Right lobe of liver (tissue), 6 donors: Measurements from ENCODE around the gene XPOT. TPM values are rescaled to one million over a fixed set of nuclear protein-coding genes. Genes with fewer than 3 reads are reported as not detected.

ENCODE experiments used
- ATAC-seq, 4 donors: fragments of 200-7000 bp; cut with Tn5 transposase; one replicate each; pipeline ENCODE4 v1.9.1; 2020; ENCODE audit warnings: mild to moderate bottlenecking in 4 of 4, moderate library complexity in 4 of 4
- DNase-seq, 3 donors: peaks; one replicate each; pipeline ENCODE4 v3.0.0-alpha.2; 2020
- H3K27ac ChIP-seq, 3 donors: fragments of 200-600 bp; one replicate each; pipeline ENCODE4 v1.8.0; 2022
- H3K27me3 ChIP-seq, 2 donors: fragments of 200-600 bp; one replicate each; pipeline ENCODE4 v1.8.0; 2022
- H3K36me3 ChIP-seq, 4 donors: fragments of 200-600 bp; sonication (generic) in 1 of 4; one replicate each; pipeline versions ENCODE4 v1.5.1 to v1.8.0; 2017 to 2022; ENCODE audit warnings: control low read depth in 1 of 4
- H3K4me1 ChIP-seq, 4 donors: fragments of 200-600 bp; sonication (generic) in 1 of 4; one replicate each; pipeline versions ENCODE4 v1.5.1 to v1.8.0; 2017 to 2022; ENCODE audit warnings: control low read depth in 1 of 4
- H3K4me3 ChIP-seq, 3 donors: fragments of 200-600 bp; one replicate each; pipeline ENCODE4 v1.8.0; 2022
- H3K9me3 ChIP-seq, 4 donors: fragments of 200-600 bp; sonication (generic) in 1 of 4; one replicate each; pipeline versions ENCODE4 v1.5.1 to v1.8.0; 2017 to 2022; ENCODE audit warnings: control low read depth in 1 of 4
- POLR2A ChIP-seq: fragments of 450-650 bp; IDR thresholded peaks from one replicate; pipeline ENCODE4 v1.6.1; 2017; ENCODE audit warnings: antibody characterized with exemption, mild to moderate bottlenecking
- WGBS: methylation state at CpG from one replicate; pipeline ENCODE4 v1.1.6; 2018; ENCODE audit warnings: low coverage, low lambda C conversion rate; ENCODE audit not compliant: insufficient coverage; ENCODE audit errors: missing lambda C conversion rate; 5-methylcytosine and 5-hydroxymethylcytosine counted together
- intact Hi-C, 2 donors: fragments of 100-400 bp; cut with DNase I; formaldehyde crosslinking; loops; one replicate each; pipeline versions ENCODE4 v1.11.2 to v1.14.1; 2022
- total RNA-seq, 6 experiments: library from RNA; depleted of rRNA in 2 of 6; stranded (reverse); fragments of >200 nt in 2 of 6; fragmentation: NEBNext Ultra II Directional in 3 of 6; extraction: Animal tissue kit (Norgen Biotek cat#: 25700) in 3 of 6; gene quantifications; one replicate each; pipeline versions ENCODE4 v1.1.0 to v1.2.4, GENCODE V29; 2016 to 2023
- TF ChIP-seq, protein P1 (sequence below), 4 donors: fragments of 200-600 bp in 3 of 4; fragments of 450-650 bp in 1 of 4; IDR thresholded peaks; one replicate each; pipeline versions ENCODE4 v1.5.1 to v1.8.0; 2016 to 2022; ENCODE audit warnings: antibody characterized with exemption in 4 of 4, mild to moderate bottlenecking in 2 of 4
- donor health status: DM: no; HTN: yes; CAD: no.
- donor health status: DM: no; HTN: no; CAD: no.
- donor health status: DM: no; HTN: no; CAD: no.
- donor health status: DM: no; HTN: yes; CAD: no.
- donor health status: DM: no; HTN: yes; CAD: no.

XPOT gene
- total RNA-seq, 6 experiments from 2014 or later, result 27.3 to 43.9 (median 34.0) TPM

DNA sequence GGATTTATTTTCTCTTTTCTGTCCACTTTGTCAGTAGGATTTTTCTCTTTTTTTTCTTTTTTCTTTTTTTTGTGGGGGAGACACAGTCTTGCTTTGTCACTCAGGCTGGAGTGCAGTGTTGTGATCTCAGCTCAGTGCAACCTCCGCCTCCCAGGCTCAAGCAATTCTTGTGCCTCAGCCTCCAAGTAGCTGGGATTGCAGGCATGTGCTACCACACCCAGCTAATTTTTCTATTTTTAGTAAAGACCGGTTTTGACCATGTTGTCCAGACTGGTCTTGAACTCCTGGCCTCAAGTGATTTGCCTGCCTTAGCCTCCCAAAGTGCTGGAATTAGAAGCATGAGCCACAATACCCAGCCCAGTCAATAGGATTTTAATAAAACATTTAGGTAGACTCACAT is 26.7 kb downstream of the XPOT start:
- Histone ChIP-seq H3K36me3 (peaks cover 3 to 98% (median 37%) of the 10 kb centered on the region in 4 donors), H3K4me3 (no peak overlapping the region), H3K9me3 (no peaks in the 10 kb centered on the region), H3K27me3 (no peaks in the 10 kb centered on the region), H3K27ac (no peak overlapping the region), H3K4me1 (no peaks in the 10 kb centered on the region)
- no peak for ATAC-seq
- WGBS, result 83% methylated on average over 2 of the region's 2 CpGs
- intact Hi-C loops, result no loop called here
- TF ChIP-seq, protein P1, sequence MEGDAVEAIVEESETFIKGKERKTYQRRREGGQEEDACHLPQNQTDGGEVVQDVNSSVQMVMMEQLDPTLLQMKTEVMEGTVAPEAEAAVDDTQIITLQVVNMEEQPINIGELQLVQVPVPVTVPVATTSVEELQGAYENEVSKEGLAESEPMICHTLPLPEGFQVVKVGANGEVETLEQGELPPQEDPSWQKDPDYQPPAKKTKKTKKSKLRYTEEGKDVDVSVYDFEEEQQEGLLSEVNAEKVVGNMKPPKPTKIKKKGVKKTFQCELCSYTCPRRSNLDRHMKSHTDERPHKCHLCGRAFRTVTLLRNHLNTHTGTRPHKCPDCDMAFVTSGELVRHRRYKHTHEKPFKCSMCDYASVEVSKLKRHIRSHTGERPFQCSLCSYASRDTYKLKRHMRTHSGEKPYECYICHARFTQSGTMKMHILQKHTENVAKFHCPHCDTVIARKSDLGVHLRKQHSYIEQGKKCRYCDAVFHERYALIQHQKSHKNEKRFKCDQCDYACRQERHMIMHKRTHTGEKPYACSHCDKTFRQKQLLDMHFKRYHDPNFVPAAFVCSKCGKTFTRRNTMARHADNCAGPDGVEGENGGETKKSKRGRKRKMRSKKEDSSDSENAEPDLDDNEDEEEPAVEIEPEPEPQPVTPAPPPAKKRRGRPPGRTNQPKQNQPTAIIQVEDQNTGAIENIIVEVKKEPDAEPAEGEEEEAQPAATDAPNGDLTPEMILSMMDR (IDR thresholded peaks at IDR 0.05), result no peak
- DNase-seq, result no peak

GRCh38 chr12:64431791-64432190 is 27.6 kb downstream of the XPOT start:
- H3K27ac ChIP-seq, result no peak overlapping the region
- no peaks in the 10 kb centered on the region for H3K9me3 ChIP-seq
- H3K36me3 ChIP-seq, result peaks cover 3 to 98% (median 40%) of the 10 kb centered on the region in 4 donors
- H3K27me3 ChIP-seq, result no peaks in the 10 kb centered on the region
- intact Hi-C loops, result no loop called here
- H3K4me1 ChIP-seq, result no peaks in the 10 kb centered on the region
- ATAC-seq (no peak), DNase-seq (no peak)
- WGBS, result 88% methylated on average over 4 of the region's 4 CpGs
- TF ChIP-seq, protein P1 (IDR thresholded peaks at IDR 0.05), result no peak
- TF ChIP-seq POLR2A, result no peak
- no peak overlapping the region for H3K4me3 ChIP-seq

DNA sequence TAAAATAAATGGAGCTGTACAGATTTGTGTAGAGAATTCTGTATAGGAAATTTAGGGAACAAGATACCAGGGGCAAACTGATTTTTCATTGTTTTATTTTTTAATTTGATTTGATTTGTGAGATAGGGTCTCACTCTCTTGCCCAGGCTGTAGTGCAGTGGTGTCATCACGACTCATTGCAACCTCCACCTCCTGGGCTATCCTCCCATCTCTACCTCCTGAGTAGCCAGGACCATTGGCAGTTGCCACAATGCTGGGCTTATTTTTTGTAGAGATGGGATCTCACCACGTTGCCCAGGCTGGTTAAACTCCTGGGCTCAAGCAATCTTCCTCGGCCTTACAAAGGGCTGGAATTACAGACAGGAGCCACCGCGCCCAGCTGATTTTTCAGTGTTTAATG is 29.7 kb downstream of the XPOT start:
- intact Hi-C loops, result no loop called here

DNA sequence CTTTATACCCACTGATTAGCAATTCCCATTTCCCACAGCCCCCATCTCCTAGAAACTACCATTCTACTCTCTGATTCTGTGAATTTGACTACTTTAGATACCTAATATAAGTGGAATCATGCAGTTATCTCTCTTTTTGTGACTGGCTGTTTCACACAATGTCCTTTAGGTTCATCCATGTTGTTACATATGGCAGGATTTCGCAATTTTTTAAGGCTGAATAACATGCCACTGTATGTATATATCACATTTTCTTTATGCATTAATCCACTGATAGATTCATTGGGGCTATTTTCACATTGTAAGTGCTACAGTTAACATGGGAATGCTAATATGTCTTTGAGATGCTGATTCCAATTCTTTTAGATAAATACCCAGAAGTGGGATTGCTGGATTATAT is 35.9 kb downstream of the XPOT start:
- H3K4me1 ChIP-seq, result no peaks in the 10 kb centered on the region
- H3K36me3 ChIP-seq, result peaks cover 0 to 69% (median 18%) of the 10 kb centered on the region in 4 donors
- no peak for DNase-seq
- H3K4me3 ChIP-seq, result no peak overlapping the region
- intact Hi-C loops, result no loop called here
- ATAC-seq, result no peak
- H3K27me3 ChIP-seq, result no peaks in the 10 kb centered on the region
- TF ChIP-seq POLR2A, result no peak
- TF ChIP-seq, protein P1 (IDR thresholded peaks at IDR 0.05), result no peak
- WGBS, result 100% methylated on average over 1 of the region's 1 CpG
- no peak overlapping the region for H3K27ac ChIP-seq
- no peaks in the 10 kb centered on the region for H3K9me3 ChIP-seq

More for the DNA sequence above, 29.7 kb downstream of the XPOT start:
- no peak for TF ChIP-seq POLR2A
- TF ChIP-seq, protein P1 (IDR thresholded peaks at IDR 0.05), result no peak
- Histone ChIP-seq H3K27ac (no peak overlapping the region), H3K4me3 (no peak overlapping the region), H3K9me3 (no peaks in the 10 kb centered on the region), H3K36me3 (peaks cover 3 to 100% (median 41%) of the 10 kb centered on the region in 4 donors), H3K4me1 (no peaks in the 10 kb centered on the region), H3K27me3 (no peaks in the 10 kb centered on the region)
- no peak for ATAC-seq
- 100% methylated on average over 3 of the region's 5 CpGs for WGBS
- DNase-seq, result no peak

GRCh38 chr12:64445490-64445889 is 41.3 kb downstream of the XPOT start:
- DNase-seq, result no peak
- no peaks in the 10 kb centered on the region for H3K4me1 ChIP-seq
- intact Hi-C loops, result no loop called here
- H3K36me3 ChIP-seq, result peaks cover 0 to 51% (median 5%) of the 10 kb centered on the region in 4 donors
- no peaks in the 10 kb centered on the region for H3K27me3 ChIP-seq
- TF ChIP-seq, protein P1 (IDR thresholded peaks at IDR 0.05), result no peak
- TF ChIP-seq POLR2A, result no peak
- no peak overlapping the region for H3K27ac ChIP-seq
- no peak for ATAC-seq
- H3K9me3 ChIP-seq, result no peaks in the 10 kb centered on the region
- no peak overlapping the region for H3K4me3 ChIP-seq
- 83% methylated on average over 2 of the region's 2 CpGs for WGBS
